DMS114 treated with DMSO at 0.1 percent for 48 hours (cell line): ENCODE measurements around the gene ZNF555.
"Not testable (repeated sequence)": the region's sequence is repeated elsewhere in the genome, so short reads cannot be mapped to it uniquely, and the experiment has no call there.

Experiments used
- DNase-seq: peaks from one replicate; lab custom pipeline; 2025; ENCODE audit not compliant: unreplicated experiment; lab: John Stamatoyannopoulos, UW

Gene ZNF555

DNA sequence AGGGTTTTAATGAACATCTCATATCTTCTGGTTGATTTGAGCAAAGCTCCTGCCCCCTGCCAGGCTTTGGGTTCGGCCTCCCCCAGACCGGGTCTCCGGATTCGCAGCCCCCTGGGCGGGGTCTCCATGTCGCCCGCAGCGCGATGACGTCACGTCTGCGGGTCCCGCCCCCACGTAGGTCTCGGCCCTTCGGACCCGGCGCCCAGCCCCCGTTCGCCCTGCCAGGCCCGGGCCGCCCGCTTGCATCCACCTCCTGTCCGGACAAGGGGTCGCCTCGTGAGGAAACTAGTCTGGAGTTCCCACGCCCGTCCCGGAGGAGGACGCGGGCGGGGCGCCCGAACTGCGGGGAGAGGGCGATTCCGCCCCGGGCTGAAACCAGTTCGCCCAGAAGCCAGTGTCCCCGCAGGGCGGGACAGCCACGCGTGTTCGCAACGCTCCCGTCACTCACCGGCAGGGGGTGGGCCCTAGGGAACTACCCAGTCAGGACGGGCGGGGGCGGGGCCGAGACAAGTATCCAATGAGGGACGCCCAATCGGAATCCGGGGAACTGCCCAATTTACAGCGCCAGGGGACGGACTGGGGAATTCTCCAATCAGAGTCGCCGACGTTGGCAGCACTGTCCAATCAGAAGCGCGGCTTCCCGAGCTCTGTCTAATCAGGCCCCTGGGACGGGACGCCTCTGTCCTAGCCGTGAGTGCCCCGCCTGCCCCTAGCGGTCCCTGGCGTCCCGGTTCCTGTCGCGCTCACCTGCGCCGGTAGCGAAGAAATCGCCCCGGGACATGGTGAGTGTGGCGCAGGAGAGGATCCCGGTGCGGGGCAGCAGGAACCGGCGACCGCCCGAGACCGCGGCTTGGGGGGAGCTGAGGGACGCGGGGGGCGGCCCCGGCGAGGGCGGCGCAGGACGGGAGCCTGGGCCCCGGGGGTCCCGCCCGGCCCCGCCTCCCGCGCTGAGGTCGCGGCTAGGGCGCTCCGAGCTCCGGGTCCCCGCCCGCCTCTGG is at the start of gene ZNF555:
TSS of gene ZNF555 (plus strand) at position 682 of the 998 bp plus-strand sequence. CDS start at position 780, 98 bp downstream.
- DNase-seq: peak; percentile 87

DNA sequence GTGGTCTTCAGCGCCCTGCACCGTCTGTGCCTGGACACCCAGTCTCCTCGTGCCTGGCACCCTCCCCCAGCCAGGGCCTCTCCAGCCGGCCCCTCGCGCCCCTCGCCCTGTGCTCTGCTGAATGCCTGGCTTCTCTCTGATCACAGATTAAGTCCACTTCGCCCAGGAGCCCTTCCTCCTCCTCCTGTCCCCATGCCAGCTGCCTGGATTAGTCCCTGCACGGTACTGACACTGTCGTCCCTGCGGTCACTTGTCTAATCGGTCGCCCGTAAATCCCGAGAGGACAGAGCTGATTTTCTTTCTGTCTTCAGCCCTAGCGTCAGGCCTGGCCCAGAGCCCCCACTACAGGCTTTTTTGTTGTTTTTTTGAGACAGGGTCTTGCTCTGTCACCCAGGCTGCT is 49.4 kb upstream of the ZNF555 start:
- DNase-seq: no peak

DNA sequence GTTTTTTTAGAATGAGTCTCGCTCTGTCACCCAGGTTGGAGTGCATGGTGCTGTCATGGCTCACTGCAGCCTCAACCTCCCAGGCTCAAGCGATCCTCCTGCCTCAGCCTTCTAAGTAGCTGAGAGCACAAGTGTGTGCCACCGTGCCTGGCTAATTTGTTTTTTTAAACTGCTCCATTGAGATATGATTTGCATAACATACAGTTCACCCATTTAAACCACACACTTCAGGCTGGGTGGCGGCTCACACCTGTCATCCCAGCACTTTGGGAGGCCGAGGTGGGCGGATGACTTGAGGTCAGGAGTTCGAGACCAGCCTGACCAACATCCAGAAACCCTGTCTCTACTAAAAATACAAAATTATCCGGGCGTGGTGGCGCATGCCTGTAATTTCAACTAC is 48.6 kb upstream of the ZNF555 start:
- not testable (repeated sequence) for DNase-seq

DNA sequence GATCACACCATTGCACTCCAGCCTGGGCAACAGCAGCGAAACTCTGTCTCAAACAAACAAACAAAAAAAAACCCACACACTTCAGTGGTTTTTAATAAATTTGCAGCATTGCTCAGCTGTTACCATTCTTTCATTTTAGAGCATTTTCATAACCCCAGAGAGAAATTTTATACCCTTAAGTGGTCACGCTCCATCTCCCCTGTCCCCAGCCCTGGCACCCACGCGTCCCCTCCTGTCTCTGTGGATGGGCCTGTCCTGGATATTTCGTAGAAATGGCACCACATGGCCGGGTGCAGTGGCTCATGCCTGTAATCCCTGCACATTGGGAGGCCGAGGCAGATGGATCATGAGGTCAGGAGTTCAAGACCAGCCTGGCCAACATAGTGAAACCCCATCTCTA is 48.1 kb upstream of the ZNF555 start:
- no peak for DNase-seq

DNA sequence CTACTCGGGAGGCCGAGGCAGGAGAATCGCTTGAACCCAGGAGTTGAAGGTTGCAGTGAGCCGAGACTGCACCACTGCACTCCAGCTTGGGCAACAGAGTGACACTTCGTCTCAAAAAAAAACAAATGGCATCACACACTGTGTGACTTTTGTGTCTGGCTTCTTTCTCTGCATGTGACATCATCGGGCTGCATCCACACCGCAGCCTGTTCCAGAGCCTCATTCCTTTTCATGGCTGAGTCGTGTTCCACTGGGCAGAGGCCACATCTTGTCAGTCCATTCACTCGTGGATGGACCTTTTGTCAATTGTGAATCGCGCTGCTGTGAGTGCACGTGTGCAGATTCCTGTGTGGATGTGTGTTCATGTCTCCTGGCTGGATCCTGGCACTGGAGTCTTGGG is 47.7 kb upstream of the ZNF555 start:
- DNase-seq: no peak

DNA sequence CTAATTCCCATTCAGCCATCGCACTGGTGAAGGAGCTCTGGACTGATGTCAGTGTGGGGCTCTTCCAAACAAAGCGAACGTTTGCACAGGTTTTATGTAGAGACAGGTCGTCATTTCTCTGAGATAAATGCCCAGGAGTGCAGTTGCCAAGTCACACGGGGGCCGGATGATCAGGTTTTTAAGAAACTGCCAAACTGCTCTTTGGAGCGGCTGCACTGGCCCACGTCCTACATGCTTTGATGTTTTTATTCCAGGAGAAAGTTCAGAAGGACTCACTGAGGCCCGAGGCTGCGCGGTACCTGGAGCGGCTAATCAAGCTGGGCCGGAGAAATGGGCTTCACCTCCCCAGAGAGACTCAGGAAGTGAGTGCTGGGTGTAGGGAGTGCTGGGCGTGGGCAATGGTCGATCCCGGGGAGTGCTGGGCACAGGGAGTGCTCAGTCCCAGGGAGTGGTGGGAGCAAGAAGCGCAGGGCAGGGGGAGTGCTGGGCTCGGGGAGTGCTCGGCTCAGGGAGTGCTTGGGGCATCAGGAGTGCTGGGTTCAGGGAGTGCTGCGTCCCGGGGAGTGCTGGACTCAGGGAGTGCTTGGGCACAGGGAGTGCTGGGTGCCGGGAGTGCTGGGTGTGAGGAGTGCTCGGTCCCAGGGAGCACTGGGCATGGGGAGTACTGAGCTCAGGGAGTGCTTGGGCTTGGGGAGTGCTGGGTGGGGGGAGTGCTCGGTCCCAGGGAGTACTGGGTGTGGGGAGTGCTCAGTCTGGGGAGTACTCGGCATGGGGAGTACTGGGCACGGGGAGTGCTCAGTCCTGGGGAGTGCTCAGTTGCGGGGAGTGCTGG is 45.2 kb upstream of the ZNF555 start:
- DNase-seq: no peak

DNA sequence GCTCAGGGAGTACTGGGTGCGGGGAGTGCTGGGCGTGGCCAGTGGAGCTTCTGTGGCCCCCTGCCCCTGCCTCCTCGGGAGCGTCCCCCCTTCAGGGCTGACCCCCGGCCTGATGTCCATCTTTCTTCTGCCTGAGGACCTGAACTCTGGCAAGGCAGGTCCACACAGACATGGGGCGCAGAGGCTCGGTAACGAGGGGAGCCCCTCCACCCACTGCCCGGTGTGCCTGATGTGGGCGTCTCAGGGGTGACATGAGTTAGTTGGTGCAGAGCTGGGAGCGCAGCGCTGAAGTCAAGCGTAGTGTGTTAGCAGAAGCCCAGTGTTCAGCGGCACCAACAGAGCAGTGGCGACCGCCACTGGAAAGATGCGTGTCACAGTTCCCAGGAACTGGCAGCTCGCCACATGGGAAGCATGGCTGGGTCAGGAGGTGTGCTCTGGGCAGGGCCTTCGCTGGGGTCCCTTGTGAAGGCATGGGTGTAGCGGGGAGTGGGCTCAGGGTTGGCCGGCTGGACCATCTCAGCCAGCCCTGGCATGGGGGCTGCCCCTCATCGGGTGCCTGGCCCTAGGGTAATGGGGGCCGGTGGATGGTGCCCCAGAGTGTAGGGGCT is 44.5 kb upstream of the ZNF555 start:
- no peak for DNase-seq

DNA sequence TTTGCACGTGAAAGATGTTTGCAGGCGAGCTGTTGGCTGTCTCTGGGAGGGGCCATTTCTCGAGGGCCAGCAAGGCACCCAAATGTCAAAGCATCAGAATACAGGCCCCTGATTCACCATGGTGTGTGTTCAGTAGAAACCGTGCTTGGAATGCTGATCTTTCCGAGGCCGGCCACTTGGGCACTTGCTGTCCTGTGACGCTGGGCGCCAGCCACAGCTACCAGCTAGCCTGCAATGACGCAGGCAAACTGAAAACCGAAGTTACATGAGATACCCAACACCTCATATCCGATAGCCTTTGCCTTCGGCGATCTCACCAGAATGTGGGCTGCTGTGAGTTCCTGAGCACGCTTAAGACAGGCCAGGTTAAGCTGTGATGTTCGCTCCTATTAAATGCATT is 44.0 kb upstream of the ZNF555 start:
- no peak for DNase-seq

DNA sequence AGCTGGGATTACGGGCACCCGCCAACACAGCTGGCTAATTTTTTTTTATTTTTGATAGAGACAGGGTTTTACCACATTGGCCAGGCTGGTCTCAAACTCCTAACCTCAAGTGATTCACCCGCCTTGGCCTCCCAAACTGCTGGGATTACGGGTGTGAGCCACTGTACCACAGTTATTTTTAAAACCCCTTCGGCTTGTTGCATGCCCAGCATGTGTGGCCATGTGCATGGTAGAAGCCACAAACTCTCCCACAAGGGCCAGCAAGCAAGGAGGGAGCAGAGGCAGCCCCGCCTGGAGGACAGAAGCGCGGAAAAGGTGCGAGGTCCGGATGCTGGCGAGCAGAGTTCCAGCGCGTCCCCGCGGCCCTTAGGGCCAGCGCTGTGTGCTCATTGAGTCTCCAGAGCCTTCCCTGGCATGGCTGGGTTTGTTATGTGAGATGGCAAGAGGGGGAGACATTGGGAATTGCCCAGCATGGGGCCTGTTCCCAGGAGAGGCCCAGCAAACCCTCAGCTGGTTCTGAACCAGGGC is 43.1 kb upstream of the ZNF555 start:
- DNase-seq: no peak

DNA sequence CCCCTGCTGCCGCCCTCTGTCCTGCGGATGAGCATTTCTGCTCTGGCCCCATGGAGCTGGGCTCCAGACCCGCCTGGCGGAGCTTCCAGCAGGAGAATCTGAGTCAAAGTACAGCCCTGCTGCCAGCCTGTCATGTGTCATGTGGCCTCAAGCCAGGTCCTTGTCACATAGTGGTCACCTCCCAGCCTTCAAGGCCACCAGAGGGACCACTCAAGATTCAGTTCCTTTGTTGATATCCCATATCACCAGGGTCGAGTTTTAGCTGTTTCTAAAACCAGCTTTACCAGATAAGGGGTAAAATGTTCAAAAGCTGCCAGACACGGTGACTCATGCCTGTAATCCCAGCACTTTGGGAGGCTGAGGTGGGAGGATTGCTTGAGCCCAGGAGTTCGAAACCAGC is 42.5 kb upstream of the ZNF555 start:
- no peak for DNase-seq

DNA sequence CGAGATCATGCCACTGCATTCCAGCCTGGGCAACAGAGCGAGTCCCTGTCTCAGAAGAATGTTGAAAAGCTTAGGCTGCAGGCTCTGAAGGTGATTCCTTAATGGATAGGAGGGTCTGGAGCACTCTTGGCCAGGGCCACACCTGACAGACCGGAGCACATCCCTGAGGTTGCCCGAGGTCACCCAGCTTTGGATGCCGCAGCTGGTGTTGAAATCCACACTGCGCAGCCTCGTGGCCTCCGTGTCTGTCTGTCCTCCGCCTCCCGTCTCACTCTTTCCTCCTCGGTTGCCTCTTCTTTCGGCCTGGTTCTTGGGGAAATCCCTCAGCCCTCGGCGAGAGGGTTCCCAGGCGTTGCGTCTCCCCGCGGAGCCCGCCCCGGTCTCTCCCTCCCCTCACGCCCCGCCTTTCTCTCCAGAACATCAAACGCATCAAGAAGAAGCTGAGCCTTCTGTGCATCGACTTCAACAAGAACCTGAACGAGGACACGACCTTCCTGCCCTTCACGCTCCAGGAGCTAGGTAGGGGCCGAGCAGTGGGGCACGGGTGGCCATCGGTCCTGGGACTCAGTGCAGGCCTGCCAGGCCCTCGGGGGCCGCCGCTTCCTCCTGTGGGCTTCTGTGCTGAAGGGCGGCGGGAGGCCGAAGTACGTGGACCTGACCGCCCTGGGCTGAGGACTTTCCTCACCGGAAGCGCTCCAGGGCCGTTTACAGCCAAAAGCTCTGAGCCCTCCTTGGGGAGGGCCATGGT is 41.8 kb upstream of the ZNF555 start:
- DNase-seq: no peak

DNA sequence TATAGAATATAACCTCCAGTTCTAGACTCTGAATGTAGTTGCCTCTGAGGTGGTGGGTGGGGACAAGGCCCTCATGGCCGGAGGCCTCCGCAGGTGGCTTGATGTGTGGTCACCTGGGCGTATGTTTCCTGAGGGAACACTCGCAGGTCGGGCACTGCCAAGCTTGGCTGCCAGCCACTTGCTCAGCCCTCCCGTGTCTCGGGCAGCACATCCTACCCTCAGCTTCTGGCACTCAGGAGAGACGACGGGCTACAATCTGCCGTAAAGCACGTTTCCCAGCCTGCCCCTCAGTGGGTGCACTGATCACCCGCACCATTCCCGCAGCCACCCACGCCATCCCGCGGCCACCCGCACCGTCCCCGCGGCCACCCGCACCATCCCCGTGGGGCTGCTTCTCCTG is 40.8 kb upstream of the ZNF555 start:
- DNase-seq: no peak

DNA sequence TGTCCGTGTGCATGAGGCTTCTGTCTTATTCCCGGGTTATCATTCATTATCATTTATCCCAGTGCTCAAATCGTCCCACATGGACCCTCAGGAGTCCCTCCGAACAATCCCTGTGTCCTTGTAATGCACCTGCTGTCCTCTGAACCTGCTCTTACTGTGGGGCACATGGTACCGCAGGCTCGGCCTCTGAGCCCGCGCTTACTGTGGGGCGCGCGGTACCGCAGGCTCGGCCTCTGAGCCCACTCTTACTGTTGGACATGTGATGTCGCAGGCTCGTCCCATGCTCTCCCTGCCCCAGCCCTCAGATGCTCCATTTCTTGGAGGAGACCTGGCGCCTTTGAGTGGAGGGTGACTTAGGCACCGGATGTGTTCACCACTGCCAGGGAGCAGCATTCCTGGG is 38.4 kb upstream of the ZNF555 start:
- DNase-seq: no peak

DNA sequence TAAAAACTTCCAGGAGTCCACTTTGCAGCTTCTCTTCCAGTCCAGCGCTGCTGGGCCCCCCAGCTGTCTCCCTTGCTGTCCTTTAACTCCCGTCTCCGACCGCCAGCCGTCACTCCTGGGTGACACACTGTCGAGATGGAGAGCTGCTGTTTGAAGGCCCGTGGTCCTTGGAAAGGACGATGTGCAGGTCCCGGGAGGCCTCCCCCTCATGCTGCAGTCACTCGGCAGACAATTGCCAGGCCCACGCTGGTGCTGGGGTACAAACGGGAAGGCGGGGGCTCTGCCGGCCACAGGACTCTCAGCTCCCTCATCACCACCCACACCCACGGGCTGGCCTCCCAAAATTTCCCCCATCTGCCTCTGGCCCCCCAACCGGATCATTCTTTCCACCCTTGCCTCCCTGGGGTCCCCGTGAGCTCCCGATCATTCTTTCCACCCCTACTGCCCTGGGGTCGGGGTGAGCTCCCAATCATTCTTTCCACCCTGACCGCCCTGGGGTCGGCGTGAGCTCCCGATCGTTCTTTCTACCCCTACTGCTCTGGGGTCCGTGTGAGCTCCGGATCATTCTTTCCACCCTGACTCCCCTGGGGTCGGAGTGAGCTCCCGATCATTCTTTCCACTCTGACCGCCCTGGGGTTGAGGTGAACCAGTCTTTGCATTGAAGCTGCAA is 37.7 kb upstream of the ZNF555 start:
- no peak for DNase-seq

DNA sequence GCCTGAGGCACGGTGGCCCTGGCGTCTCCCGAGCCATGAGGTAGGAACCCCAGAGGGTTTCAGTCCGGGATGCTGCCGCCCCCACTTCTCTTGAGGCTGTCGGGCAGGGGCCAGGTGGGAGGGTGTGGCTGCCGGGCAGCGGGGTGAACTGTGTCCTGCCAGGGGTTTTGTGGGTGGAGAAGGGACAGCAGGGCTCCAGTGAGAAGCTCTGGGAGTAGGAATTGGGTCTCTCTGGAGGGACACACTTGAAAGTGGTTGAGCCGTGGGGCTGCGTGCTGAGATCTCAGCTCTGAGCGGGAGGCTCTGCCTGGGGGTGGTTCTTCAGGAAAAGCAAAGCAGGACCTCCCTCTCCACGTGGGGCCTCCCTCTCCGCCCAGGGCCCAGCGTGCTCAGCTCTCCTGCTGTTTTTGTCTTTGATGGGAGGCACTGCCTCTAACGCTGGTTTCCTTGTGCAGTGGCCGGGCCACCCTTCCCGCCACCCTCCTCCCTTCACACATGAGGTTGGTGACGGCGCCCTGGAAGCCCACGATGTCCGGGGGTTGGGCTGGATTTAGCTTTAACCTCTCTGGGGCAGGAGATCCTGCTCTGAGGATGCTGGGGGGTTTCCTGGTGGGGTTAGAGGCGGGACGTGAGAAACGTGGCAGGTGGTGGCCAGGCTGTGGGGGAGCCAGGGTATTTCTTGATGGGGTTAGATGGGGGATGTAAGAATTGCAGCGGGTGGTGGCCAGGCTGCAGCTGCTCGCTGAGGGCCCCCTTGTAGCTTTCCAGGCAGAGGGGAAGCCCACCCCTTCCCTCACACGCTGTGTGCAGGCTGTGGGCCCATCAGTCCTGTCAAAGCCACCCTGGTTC is 36.9 kb upstream of the ZNF555 start:
- no peak for DNase-seq

DNA sequence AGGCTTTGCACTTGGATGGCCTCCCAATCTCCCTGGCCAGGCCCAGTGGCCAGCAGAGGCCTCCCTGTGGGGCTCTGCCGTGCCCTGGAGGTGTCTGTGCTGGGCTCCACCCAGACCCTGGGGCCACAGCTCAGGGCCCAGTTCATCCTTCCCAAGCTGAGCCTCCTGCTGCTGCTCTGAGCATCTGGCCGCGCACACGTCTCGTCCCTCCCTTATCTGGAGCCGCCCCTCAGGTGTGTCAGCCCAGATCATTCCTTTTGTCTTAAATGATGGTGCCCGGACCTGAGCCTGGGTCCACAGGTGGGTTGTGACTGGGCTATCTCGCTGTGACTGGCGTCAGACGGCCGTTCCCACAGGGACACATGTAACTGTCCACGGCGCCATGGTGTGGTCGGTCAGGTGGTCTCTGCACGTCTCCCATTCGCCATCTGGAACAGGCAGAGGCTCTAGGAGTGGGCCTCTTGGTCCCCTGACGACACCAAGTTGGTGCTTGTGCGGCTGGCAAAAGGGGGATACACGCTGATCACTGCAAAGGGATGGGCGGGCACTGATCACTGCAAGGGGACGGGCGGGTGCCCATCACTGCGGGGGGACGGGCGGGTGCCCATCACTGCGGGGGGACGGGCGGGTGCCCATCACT is 35.9 kb upstream of the ZNF555 start:
- no peak for DNase-seq

DNA sequence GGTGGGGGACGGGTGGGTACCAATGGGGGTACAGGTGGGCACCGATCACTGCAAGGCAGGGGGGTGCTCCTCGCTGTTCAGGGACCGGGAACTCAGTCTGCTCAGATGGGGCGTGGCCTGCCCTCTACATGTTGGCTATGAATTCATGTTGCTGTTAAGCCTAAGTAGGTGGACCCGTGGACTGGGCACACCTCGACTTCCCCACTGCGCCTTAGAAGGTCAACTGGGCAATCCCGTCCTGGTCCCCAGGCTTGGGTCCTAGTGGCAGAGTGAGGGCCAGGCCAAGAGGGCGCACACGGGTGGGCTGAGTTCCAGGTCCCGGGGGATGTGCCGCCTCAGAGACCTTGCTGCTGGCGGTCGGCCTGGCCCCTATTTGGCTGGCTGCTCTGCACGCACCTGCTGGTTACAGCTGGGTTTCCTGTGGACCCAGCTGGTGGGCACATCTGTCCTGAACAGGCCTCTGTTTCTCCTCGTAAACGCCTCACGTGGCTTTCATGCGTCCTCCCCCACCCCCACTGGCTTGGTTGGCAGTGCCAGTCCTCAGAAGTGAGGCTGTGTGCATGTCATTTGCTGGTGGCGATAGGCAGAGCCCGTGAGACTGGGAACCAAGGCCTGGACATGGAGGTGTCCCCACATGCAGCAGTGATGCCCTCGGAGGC is 35.2 kb upstream of the ZNF555 start:
- DNase-seq: no peak

DNA sequence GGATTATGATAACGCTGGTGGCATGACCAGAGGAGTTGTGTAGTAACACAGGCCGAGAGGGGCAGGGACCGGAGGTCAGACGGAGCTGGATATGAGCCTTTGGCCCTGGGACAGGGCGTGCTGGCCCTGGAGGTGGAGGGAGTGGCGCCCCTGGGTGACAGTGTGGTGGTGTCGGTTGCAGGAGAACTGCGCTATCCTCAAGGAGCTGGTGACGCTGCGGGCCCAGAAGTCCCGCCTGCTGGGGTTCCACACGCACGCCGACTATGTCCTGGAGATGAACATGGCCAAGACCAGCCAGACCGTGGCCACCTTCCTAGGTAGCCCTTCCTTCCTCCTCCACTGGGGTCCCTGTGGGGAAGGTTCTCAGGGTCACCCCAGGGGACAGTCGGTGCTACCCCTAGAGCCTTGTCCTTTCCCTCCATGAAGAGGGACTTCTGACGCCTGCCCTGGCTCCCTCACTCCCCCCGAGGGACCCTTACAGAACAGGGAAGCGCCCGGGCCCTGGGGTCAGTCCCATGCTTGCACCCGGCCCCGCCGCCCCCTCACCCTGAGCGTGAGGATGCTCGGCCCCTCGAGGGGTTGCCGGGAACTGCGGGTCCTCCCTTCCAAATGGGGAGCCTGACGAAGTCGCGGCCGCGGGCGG is 34.4 kb upstream of the ZNF555 start:
- DNase-seq: no peak
